ENCODE results near the gene TSPY2. TPM values are rescaled to one million over a fixed set of nuclear protein-coding genes. Genes with fewer than 3 reads are reported as not detected.
"Not testable (repeated sequence)": the region's sequence is repeated elsewhere in the genome, so short reads cannot be mapped to it uniquely, and the experiment has no call there.

The TSPY2 gene
- polyA plus RNA-seq (not detected in 3 replicates), polyA minus RNA-seq (not detected in 3 replicates)
- not detected for polyA plus RNA-seq (2011; ENCODE audit: low read depth)
- not detected in 2 replicates for polyA plus RNA-seq (2011; cell fraction: cytosol; rRNA removed)
- not detected in 2 replicates for polyA plus RNA-seq (2011; cell fraction: nucleus; rRNA removed)
- polyA plus RNA-seq (2012; ENCODE audit: low replicate concordance) = not detected in 2 replicates
- polyA minus RNA-seq (2011; cell fraction: cytosol; rRNA and poly(A)+ RNA removed) = not detected
- not detected in 2 replicates for polyA minus RNA-seq (2011; cell fraction: nucleus; rRNA and poly(A)+ RNA removed)

GRCh38 chrY:6245923-6246322 is at the start of gene TSPY2:
TSPY2 (plus strand) TSS chrY:6246223; CDS start chrY:6246269, 46 bp downstream.
- H2AFZ ChIP-seq (ENCODE audit: control insufficient read depth, low read length); H3K27ac ChIP-seq (ENCODE audit: control insufficient read depth, insufficient read depth, low read length); H3K27me3 ChIP-seq (ENCODE audit: control insufficient read depth, extremely low read depth, insufficient read depth, low read length); H3K9me1 ChIP-seq (ENCODE audit: control insufficient read depth, extremely low read depth, insufficient read depth, low read length); H3K36me3 ChIP-seq (ENCODE audit: control insufficient read depth in 2 of 2, extremely low read depth in 1 of 2, insufficient read depth in 2 of 2, low read length in 2 of 2); FAIRE-seq; H3K9me3 ChIP-seq (ENCODE audit: control insufficient read depth, low read depth, low read length); H3K4me3 ChIP-seq (ENCODE audit: control insufficient read depth in 2 of 3, extremely low read depth in 1 of 3, insufficient read depth in 2 of 3, low read depth in 1 of 3, low read length in 3 of 3); H3K9ac ChIP-seq (ENCODE audit: control insufficient read depth, extremely low read depth, insufficient read depth, low read length); H3K4me2 ChIP-seq (ENCODE audit: control insufficient read depth, extremely low read depth, insufficient read depth, low read depth, low read length); H4K20me1 ChIP-seq (ENCODE audit: control insufficient read depth, extremely low read depth, insufficient read depth, low read length); H3K4me1 ChIP-seq (ENCODE audit: control insufficient read depth, extremely low read depth, insufficient read depth, low read length); dilution Hi-C loops (cut with MboI; ENCODE audit: extremely low pct_ligation_motif_present, low sequenced_read_pairs); DNase-seq (ENCODE audit: low read depth, low spot score); H3K79me2 ChIP-seq (ENCODE audit: control insufficient read depth, insufficient read depth, low read length): not testable (repeated sequence)

GRCh38 chrY:6209565-6209964 is 36.5 kb upstream of the TSPY2 start:
- H3K4me1 ChIP-seq (ENCODE audit: control insufficient read depth, extremely low read depth, insufficient read depth, low read length) = not testable (repeated sequence)

GRCh38 chrY:6217045-6217444 is 29.0 kb upstream of the TSPY2 start:
- H3K4me1 ChIP-seq (ENCODE audit: control insufficient read depth, extremely low read depth, insufficient read depth, low read length); H2AFZ ChIP-seq (ENCODE audit: control insufficient read depth, low read length); H3K27ac ChIP-seq (ENCODE audit: control insufficient read depth, insufficient read depth, low read length); H3K9me1 ChIP-seq (ENCODE audit: control insufficient read depth, extremely low read depth, insufficient read depth, low read length); dilution Hi-C loops (cut with MboI; ENCODE audit: extremely low pct_ligation_motif_present, low sequenced_read_pairs); FAIRE-seq; DNase-seq (ENCODE audit: low read depth, low spot score); H3K27me3 ChIP-seq (ENCODE audit: control insufficient read depth, extremely low read depth, insufficient read depth, low read length); H3K9me3 ChIP-seq (ENCODE audit: control insufficient read depth, low read depth, low read length); H3K4me3 ChIP-seq (ENCODE audit: control insufficient read depth in 2 of 3, extremely low read depth in 1 of 3, insufficient read depth in 2 of 3, low read depth in 1 of 3, low read length in 3 of 3); H3K4me2 ChIP-seq (ENCODE audit: control insufficient read depth, extremely low read depth, insufficient read depth, low read depth, low read length); H4K20me1 ChIP-seq (ENCODE audit: control insufficient read depth, extremely low read depth, insufficient read depth, low read length); H3K36me3 ChIP-seq (ENCODE audit: control insufficient read depth in 2 of 2, extremely low read depth in 1 of 2, insufficient read depth in 2 of 2, low read length in 2 of 2); H3K9ac ChIP-seq (ENCODE audit: control insufficient read depth, extremely low read depth, insufficient read depth, low read length); H3K79me2 ChIP-seq (ENCODE audit: control insufficient read depth, insufficient read depth, low read length): not testable (repeated sequence)

More at GRCh38 chrY:6209565-6209964, 36.5 kb upstream of the TSPY2 start:
- H3K9ac ChIP-seq (ENCODE audit: control insufficient read depth, extremely low read depth, insufficient read depth, low read length); H4K20me1 ChIP-seq (ENCODE audit: control insufficient read depth, extremely low read depth, insufficient read depth, low read length); H3K4me3 ChIP-seq (ENCODE audit: control insufficient read depth in 2 of 3, extremely low read depth in 1 of 3, insufficient read depth in 2 of 3, low read depth in 1 of 3, low read length in 3 of 3); H3K36me3 ChIP-seq (ENCODE audit: control insufficient read depth in 2 of 2, extremely low read depth in 1 of 2, insufficient read depth in 2 of 2, low read length in 2 of 2); H3K27me3 ChIP-seq (ENCODE audit: control insufficient read depth, extremely low read depth, insufficient read depth, low read length); H3K9me3 ChIP-seq (ENCODE audit: control insufficient read depth, low read depth, low read length); H3K4me2 ChIP-seq (ENCODE audit: control insufficient read depth, extremely low read depth, insufficient read depth, low read depth, low read length); FAIRE-seq; H3K27ac ChIP-seq (ENCODE audit: control insufficient read depth, insufficient read depth, low read length); H3K79me2 ChIP-seq (ENCODE audit: control insufficient read depth, insufficient read depth, low read length); DNase-seq (ENCODE audit: low read depth, low spot score); H3K9me1 ChIP-seq (ENCODE audit: control insufficient read depth, extremely low read depth, insufficient read depth, low read length); dilution Hi-C loops (cut with MboI; ENCODE audit: extremely low pct_ligation_motif_present, low sequenced_read_pairs); H2AFZ ChIP-seq (ENCODE audit: control insufficient read depth, low read length): not testable (repeated sequence)

- H3K27ac ChIP-seq (ENCODE audit: control insufficient read depth, insufficient read depth, low read length); H3K4me1 ChIP-seq (ENCODE audit: control insufficient read depth, extremely low read depth, insufficient read depth, low read length); FAIRE-seq; H3K4me2 ChIP-seq (ENCODE audit: control insufficient read depth, extremely low read depth, insufficient read depth, low read depth, low read length); H4K20me1 ChIP-seq (ENCODE audit: control insufficient read depth, extremely low read depth, insufficient read depth, low read length); H3K36me3 ChIP-seq (ENCODE audit: control insufficient read depth in 2 of 2, extremely low read depth in 1 of 2, insufficient read depth in 2 of 2, low read length in 2 of 2); H3K79me2 ChIP-seq (ENCODE audit: control insufficient read depth, insufficient read depth, low read length); H3K27me3 ChIP-seq (ENCODE audit: control insufficient read depth, extremely low read depth, insufficient read depth, low read length); H3K9me1 ChIP-seq (ENCODE audit: control insufficient read depth, extremely low read depth, insufficient read depth, low read length); H3K9me3 ChIP-seq (ENCODE audit: control insufficient read depth, low read depth, low read length); H2AFZ ChIP-seq (ENCODE audit: control insufficient read depth, low read length); H3K9ac ChIP-seq (ENCODE audit: control insufficient read depth, extremely low read depth, insufficient read depth, low read length); H3K4me3 ChIP-seq (ENCODE audit: control insufficient read depth in 2 of 3, extremely low read depth in 1 of 3, insufficient read depth in 2 of 3, low read depth in 1 of 3, low read length in 3 of 3); DNase-seq (ENCODE audit: low read depth, low spot score); dilution Hi-C loops (cut with MboI; ENCODE audit: extremely low pct_ligation_motif_present, low sequenced_read_pairs): not testable (repeated sequence)
Observed at GRCh38 chrY:6269839-6270238, 23.8 kb downstream of the TSPY2 start.
